Activated CD8-positive, alpha-beta memory T cell treated with anti-CD3 and anti-CD28 coated beads, Interleukin-2, amount 50 U/mL, for 24 hours (primary cell): ENCODE data around the gene ESRRA.
A peak's percentile ranks its signal among the peaks of the same experiment; 100 is the strongest.

Experiments used
- DNase-seq: peaks from one replicate; pipeline ENCODE4 v3.0.0-alpha.2; 2020; ENCODE audit errors: extremely low read depth

ESRRA gene

DNA sequence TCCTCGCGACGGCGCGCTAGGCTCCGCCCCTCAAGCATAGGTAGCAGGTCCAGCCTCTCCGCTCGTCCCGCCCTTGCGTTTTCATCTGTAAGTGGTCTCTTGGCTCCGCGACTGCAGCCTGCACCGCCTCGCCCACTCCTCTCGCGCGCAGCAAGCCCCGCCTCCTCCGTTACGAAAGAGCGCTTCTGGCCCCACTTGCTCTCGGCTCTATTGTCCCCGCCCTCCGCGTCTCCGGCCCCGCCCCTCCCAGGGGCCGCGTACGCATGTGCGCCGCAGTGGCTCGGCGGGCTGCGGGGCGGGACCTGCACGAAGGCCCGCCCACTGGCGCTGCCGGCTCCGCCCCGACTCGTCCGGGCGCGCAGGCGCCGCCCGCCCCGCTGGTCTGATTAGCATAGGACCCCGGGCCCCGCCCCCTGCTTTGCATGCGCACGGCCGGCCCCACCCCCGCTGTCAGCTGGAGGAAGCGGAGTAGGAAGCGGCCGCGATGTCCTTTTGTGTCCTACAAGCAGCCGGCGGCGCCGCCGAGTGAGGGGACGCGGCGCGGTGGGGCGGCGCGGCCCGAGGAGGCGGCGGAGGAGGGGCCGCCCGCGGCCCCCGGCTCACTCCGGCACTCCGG is at the start of gene ESRRA:
ESRRA (plus strand) TSS at position 450 of the 616 bp plus-strand sequence. CDS start 1,656 bp downstream, outside the sequence.
- DNase-seq, result peak; percentile 98

DNA sequence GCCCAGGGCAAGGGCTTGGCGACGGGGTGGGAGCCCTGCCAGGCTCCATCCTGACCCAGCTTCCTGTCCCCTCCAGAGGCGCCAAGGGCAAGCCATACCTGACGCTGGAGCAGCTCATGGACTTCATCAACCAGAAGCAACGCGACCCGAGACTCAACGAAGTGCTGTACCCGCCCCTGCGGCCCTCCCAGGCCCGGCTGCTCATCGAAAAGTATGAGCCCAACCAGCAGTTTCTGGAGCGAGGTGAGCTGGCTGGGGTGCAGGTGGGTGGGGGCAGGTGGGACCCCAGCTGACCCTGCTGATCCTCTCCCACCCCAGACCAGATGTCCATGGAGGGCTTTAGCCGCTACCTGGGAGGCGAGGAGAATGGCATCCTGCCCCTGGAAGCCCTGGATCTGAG is 49.0 kb upstream of the ESRRA start:
- no peak for DNase-seq

DNA sequence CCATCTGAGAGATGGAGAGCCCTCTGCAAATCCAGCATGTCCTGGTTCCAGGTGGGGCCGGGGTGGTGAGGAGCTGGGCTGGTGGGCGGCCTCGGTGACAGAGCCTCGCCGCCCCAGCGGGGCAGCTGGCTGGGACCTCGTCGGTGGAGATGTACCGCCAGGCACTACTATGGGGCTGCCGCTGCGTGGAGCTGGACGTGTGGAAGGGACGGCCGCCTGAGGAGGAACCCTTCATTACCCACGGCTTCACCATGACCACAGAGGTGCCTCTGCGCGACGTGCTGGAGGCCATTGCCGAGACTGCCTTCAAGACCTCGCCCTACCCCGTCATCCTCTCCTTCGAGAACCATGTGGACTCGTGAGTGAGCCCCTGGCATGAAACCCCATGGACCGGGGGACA is 47.0 kb upstream of the ESRRA start:
- no peak for DNase-seq

DNA sequence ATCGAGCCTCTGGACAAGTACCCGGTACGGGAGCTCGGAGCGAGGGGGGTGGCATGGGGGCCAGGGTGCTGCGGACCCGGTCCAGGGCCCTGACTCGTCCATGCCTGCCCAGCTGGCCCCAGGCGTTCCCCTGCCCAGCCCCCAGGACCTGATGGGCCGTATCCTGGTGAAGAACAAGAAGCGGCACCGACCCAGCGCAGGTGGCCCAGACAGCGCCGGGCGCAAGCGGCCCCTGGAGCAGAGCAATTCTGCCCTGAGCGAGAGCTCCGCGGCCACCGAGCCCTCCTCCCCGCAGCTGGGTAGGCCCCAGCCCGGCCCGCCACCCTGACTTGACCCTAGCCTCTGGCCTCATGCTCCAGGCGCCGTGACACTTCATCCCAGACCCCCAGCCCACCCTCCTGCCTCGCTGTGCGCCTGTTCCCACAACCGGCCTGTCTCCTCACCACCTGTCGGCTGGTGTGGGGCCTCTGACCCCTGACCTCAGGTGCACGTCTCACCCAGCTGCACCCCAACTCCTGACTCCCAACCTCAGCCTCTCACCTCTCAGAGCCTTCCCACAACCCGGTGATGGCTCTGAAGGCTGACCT is 46.3 kb upstream of the ESRRA start:
- no peak for DNase-seq

DNA sequence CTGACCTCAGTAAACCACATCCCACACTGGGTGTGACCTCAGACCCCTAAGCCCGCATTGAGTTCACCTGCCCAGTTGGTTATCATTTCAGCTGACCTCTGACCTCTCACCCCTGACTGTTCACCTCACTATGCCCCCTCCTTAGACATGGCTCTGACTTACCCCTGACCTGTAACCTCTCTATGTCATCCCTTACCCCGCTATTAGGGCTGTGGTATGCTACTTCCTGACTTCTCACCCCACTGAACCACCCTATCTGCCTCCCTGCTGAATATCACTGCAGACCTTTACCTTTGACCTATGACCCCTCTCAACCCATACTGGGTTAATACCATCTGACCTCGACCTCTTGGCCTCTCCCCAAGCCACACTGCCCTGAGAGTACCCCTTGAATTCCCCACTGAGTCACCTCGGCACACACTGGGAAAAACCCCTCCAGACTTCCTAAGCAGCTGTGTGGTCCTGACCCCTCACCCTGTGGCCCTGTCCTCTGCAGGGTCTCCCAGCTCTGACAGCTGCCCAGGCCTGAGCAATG is 45.7 kb upstream of the ESRRA start:
- no peak for DNase-seq

DNA sequence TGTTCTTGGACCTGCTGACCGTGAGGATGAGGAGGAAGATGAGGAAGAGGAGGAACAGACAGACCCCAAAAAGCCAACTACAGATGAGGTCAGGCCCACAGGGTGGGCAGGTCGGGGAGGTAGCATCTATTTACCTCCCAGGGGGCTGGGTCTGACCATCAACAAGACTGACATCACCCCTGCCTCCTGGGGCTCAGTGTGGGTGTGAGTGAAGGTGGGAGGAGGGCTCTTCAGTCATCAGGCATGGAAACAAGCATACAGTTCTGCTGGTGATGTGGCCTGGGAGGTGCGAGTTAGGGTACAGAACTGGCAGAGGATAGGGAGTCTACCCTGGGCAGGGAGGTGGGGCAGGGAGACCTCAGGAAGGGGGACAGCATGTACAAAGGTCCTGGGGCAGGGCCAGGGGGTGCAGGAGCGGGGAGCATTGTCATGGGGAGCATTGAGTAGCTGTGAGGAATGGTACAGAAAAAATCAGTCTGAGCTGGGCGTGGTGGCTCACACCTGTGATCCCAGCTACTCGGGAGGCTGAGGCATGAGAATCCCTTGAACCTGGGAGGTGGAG is 45.1 kb upstream of the ESRRA start:
- no peak for DNase-seq

DNA sequence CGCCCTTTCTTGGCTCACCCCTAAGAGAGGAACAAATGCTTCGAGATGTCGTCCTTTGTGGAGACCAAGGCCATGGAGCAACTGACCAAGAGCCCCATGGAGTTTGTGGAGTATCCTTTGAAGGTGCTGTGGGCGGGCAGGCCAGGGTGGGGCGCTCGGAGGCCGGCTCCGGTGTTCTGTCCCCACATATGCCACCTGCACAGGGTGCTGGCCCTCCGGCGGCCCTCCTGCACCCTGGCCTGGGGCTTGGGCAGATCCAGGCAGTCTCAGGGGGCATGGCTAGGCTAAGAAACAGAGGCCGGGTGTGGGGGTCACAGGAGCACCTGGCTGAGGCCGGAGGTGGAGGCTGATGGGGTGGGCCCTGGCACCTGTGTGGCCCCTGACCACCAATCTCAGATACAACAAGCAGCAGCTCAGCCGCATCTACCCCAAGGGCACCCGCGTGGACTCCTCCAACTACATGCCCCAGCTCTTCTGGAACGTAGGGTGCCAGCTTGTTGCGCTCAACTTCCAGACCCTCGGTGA is 43.7 kb upstream of the ESRRA start:
- no peak for DNase-seq

DNA sequence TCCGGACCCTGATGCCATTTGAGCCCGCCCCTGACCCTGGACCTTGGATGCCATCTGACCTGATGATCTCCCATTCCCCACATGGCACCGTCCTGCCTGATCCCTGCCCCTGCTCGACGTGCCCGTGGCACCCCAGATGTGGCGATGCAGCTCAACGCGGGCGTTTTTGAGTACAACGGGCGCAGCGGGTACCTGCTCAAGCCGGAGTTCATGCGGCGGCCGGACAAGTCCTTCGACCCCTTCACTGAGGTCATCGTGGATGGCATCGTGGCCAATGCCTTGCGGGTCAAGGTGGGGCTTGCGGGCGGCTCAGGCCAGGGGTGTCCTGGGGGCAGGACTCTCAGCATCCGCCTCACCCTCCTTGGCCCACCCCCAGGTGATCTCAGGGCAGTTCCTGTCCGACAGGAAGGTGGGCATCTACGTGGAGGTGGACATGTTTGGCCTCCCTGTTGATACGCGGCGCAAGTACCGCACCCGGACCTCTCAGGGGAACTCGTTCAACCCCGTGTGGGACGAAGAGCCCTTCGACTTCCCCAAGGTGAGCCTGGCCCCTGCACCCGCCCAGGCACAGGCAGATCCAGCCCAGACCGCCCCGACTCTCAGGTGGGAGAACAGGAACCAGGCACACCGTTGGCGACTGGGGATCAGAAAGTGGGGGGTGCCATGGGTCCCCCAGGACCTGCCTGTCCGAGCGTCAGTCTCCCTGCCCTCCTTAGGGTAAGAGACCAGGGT is 42.9 kb upstream of the ESRRA start:
- DNase-seq, result no peak

DNA sequence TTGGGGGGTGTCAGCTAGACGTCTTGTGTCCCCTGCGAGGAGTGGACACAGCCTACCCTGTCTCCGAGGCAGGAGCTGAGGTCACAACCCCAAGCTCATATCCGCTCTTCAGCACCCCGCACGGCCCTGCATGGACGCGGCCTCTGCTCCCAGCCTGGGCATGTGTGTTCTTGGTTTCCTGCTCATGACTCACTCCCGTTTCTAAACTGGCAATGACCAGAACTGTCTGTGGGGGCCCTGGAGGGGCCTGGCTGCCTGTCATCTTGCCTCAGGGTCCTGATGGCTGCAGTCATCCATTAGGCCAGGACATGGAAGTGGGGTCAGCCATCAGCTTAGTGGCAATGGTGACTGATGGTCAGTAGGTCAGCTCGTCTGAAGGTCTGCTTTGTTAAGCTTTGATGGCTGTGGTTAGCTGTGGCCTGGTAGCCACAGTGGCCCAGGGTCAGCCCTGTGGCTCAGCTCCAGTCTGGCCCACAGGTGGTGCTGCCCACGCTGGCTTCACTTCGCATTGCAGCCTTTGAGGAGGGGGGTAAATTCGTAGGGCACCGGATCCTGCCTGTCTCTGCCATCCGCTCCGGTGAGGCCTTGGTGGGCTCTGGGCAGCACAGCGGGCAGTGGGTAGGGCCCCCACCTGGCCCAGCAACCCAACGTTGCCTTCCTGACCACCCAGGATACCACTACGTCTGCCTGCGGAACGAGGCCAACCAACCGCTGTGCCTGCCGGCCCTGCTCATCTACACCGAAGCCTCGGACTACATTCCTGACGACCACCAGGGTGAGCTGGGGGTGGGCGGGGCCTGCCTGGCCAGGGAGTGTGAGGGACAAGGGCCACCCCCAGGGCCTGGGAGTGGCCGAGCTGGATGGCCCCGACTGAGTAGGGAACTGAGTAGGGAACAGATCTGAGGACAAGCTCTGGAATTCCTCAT is 42.0 kb upstream of the ESRRA start:
- no peak for DNase-seq

DNA sequence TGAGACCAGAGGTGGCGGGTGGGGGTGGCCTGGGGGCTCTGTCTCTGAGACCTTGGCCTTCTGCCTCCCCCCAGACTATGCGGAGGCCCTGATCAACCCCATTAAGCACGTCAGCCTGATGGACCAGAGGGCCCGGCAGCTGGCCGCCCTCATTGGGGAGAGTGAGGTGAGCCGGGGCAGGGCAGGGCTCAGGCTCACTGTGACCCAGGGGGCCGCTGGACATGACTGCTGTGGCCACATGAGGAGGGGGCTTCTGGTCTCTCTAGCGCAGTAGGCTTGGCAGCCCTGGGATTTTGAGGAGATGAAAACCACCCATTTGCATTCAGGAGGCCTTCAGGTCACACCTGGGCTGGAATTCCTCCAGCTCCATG is 41.4 kb upstream of the ESRRA start:
- DNase-seq, result no peak

DNA sequence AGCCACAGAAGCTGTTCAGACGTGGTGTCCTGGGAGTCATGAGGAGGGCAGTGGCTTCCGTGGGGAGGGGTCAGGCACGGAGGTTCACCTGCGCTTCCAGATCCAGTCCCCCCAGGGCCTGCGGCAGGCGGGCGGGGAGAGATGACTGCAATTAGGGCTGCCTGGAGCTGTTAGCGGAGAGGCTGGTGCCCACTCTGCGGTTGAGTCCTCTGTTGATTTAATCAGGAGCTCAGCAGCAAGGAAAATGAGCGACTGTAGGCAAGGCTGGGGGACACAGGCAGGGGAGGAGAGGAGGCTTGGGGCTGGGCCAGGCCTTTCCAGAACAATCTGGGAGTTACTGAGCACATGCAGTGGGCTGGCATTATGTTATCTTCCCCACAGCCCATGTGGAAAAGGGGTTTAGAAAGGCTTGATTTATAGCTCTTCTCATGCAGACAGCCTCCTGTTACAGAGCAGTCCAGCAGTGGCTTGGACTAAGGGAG is 40.9 kb upstream of the ESRRA start:
- DNase-seq, result no peak

DNA sequence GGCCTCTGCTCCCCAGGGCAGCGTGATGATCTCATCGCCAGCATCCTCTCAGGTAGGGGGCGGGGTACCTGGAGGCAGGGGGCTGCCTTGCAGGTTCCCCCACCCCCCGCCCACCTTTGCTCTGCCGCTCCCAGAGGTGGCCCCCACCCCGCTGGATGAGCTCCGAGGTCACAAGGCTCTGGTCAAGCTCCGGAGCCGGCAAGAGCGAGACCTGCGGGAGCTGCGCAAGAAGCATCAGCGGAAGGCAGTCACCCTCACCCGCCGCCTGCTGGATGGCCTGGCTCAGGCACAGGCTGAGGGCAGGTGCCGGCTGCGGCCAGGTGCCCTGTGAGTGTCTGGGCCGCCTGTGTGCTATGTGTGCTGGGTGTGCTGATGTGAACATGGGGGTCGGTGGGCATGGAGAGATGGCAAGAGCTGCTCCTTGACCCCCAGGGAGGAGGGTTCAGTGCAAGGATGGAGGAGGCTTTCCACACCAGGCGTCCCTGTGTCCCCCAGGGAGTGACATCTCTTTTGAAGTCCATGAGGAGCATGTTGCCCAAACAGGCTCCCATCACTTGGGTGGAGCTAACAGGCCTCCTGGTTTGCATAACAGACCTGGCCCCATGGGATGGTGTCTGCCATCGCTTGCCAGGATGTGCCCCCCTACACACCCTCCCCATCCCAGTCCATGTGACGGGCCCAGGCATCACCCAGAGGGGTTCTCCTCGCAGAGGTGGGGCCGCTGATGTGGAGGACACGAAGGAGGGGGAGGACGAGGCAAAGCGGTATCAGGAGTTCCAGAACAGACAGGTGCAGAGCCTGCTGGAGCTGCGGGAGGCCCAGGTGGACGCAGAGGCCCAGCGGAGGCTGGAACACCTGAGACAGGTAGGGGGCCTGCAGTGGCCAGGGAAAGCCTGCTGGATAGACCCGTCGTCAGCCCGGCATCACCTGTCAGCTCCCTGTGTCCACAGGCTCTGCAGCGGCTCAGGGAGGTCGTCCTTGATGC is 39.9 kb upstream of the ESRRA start:
- no peak for DNase-seq

DNA sequence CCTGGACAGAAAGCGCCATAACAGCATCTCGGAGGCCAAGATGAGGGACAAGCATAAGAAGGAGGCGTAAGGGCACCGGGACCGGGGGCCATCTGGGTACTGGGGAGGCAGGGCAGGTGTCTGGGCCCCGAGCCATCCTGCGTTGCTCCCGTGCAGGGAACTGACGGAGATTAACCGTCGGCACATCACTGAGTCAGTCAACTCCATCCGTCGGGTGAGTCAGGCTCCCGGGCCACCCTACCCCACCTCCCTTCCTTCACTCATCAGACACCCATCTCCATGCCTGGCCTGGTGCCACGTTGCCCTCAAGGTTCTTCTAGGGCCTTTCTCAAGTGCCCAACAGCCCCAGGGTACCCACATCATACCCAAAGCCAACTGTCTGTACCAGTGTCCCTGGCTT is 39.0 kb upstream of the ESRRA start:
- no peak for DNase-seq

DNA sequence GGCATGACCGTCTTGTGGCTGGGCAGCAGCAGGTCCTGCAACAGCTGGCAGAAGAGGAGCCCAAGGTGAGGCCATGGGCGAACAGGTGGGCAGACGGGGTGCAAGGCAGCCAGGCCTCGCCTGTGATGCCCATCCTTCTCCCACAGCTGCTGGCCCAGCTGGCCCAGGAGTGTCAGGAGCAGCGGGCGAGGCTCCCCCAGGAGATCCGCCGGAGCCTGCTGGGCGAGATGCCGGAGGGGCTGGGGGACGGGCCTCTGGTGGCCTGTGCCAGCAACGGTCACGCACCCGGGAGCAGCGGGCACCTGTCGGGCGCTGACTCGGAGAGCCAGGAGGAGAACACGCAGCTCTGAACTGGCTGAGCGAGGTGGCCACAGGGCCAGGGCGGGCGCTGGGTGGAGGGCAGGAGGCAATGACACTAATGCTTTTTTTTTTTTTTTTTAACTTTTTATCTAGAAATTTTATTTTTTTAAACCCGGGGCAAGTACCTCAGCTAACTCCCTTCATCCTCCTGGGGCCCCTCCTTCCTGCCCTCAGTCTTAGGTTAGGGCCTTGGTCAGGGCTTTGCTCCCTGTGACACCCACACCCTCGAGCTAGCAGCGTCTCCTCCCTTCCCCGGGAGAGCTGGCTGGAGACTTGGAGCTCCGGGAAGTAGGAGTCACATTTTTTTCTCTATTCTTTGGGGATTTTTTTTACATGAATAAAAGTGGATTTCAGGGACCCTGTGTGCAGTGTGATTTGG is 37.9 kb upstream of the ESRRA start:
- no peak for DNase-seq

DNA sequence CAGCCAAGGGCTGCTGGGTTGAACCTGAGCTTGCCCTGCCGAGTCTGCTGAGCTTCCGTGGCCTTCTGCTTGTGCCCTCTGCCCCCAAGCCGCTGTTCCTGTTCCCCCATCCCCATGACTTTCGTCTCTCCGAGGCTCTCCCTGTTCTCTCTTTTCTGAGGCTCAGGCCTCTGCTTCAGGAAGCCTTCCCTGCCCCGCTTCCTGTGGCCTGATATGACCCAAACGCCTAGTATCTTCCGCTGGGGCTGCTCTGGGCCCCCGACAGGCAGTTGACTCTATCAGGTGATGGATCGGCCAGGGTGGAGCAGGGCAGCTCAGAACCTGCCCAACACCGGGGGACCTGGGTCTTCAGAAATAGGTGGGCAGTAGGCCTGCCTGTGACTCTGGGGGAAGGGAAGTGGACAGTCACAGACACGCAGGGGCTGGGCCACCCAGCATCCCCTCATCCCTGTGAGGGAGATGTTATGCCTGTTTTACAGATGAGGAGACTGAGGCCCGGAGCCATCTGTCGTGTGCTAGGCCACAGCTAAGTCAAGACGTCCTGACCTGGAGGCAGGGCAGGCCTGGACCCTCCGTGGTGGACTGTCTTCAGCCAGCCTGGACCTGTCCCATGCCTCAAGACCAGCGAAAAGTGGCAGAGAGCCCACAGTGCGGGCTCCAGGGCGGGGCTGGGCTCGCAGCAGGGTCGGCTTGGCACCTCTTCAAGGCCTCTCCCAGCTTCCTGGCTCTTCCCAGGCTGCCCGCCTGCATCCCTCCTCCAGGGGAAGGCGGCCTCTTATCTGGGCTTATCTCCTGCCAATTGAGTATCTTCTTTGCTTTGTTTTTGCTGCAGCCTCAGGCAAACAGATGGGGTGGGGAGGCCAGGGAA is 37.1 kb upstream of the ESRRA start:
- DNase-seq, result no peak

DNA sequence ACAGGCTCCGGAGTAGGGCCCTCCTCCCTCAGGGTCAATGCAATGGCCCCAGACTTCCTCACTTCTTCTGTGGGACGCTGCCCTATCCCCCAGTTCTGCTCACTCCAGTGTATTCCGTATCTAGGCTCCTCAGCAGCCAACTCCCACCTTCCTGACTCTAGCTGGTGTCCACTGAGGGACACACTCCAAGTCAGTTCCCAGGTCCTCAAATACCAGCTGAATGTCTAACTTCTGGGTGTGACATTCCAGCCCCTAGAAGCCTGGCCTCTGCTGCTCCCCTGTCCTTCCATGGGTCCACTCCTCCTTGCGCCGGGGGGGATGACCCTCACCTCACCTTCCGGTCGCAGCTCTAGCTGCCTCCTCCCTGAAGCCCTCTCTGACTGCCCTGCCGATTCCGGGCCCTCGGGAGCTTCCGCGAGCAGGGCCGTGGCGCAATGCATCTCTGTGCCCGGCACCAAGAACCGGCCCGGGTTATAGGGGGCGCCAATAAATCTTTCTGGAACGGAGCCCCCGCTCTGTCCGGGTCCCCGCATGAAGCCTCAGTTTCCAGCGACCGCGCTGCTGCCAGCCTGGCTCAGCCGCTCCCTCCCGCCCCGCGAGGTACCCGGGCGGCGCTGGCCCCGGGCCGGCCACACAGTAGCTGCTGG is 36.3 kb upstream of the ESRRA start:
- no peak for DNase-seq

DNA sequence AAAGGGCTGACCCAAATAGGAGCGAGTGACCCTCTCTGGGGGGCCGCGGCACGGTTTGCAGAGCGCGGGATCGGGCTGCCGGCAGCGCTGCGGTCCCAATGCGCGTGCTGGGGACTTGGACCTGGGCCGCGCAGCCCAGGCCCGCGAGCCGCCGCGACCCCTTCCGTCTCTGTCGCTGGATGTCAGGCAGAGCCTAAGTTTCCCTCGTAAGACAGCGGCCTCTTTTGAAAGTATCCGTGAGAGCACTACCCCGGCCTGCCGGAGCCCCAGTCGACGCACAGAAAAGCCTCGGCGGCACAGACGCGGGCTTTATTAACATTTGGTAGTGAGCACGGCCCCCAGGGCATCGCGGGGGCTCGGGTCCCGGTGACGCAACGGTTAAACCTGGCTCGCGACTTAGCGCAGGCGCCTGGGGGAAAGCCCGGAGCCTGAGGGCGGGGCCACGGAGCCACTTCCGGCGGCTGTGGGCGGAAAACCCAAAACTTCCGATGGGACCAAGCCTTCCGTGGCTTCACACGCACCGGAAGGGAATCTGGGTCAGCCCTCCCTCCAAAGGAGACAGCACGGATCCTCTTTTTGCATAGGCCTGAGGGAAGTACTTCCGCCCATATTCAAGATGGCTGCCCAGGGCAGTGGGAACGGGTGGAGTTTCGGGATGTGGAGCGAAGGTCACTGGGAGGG is 35.6 kb upstream of the ESRRA start:
- DNase-seq, result peak; percentile 96
